GM12874 (cell line): ENCODE results near the gene HIC1.
A peak's percentile ranks its signal among the peaks of the same experiment; 100 is the strongest.

Source experiments
- CTCF ChIP-seq: IDR thresholded peaks from 2 replicates; pipeline ENCODE4 v1.5.1; 2011; ENCODE audit warnings: low read depth, mild to moderate bottlenecking, control low read depth, low read length, moderate library complexity; ENCODE audit not compliant: insufficient read depth

HIC1 gene

DNA sequence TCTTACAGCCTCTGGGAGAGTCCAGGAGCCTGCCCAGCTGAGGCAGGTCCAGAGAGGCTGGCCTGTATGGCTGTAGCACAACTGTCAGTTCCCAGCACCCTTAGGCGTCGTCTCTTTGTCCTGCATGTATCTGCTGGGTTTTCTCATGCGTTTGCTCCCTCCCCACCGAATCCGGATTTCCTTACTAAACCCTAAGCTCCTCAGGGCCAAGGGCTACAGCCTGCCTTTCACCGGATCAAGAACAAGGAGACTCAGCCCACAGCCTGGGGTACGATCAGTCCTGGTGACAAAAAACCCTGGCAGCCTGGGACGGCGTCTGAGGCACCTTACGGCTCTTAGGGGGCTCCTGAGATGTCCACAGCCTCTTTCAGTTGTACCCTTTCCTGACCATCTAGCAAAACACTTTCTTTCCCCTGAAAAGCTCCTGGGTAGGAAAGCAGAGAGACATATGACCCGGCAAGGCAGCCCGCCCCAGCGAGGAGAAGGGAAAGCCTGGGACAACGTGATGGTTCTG lies 12.2 kb downstream of the HIC1 start:
- TF ChIP-seq CTCF: no peak

DNA sequence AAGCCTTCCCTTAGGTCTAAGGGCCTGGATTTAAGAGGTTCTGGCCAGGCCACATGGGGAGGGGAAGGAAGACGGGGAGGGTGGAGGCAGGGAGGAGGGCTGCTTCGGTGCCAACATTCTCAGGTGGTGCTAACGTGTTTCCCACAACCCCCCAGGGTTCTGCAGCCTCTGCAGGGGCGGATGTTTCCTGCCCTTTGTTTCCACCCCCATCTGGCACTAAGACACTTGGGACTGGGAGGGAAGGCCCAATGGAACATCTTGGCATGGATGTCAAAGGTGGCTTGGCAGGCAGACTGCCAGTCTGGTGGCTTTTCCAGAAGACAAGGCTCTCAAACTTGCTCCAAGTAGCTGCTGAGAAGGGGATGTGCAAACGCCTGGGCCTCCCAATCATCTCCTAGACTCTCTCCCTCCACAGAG lies 12.7 kb downstream of the HIC1 start:
- no peak for TF ChIP-seq CTCF

DNA sequence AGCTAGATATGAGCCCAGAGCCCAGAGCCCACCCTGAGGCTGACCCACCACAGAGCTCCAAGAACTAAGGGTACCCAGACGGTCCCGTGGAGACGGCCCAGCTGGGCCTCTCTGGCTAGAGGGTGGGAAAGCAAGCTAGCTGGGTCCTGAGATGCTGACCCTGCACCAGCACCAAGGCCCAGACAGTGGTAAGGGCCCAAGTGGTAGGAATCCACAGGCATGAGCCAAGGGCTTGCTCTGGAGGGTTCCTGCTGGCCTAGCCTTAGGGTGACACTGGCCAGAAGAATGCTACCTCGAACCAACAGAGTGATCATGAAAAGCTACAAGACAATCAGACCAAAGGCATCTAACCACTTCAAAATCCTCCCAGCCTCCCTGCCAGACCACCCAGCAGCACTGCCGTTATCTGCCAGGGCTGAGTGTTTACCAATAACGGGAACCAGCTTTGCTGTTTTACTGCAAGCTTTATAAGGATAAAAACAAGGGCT lies 13.2 kb downstream of the HIC1 start:
- no peak for TF ChIP-seq CTCF

- TF ChIP-seq CTCF: no peak
Observed at GRCh38 chr17:2068519-2069051, 13.7 kb downstream of the HIC1 start.

DNA sequence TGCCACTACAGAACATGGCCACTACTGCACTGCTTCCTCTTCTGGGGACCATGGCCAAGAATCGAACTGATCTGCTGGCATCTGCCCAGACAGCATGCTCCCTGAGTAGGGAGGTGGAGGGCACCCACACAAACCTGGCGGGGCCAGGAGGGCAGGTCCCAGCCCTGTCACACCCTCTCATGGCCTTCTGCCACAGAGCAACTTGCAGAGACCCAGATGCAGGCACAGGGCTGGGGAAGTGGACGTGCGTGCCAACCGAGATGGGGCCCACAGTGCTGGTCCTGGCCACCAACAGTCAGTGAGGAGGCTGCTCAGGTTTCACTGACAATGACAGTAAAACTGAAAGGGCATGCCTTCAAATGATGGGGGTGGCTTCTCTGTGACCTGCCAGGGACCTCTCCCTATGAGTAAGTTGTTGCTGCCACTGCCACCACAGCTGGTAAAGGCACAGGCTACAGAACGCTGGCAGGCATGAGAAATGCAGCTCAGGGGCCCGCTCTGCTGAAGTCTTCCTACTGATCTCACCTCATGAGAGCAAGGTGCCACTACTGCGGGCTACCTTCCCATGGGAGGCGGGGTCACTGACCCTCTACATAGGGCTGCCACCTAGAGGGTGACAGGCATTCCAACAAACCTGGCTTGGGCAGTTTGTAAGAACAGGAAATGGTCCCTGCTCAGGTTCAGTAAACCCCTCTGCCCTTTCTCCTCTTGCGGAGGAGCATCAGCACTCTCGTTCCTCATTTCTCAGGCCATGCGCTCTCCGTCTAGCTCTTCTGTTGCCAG lies 15.5 kb downstream of the HIC1 start:
- peak; percentile 23; the same call in 1 of the 2 replicates for TF ChIP-seq CTCF

- TF ChIP-seq CTCF: no peak
Observed at GRCh38 chr17:2071024-2071385, 16.1 kb downstream of the HIC1 start.

DNA sequence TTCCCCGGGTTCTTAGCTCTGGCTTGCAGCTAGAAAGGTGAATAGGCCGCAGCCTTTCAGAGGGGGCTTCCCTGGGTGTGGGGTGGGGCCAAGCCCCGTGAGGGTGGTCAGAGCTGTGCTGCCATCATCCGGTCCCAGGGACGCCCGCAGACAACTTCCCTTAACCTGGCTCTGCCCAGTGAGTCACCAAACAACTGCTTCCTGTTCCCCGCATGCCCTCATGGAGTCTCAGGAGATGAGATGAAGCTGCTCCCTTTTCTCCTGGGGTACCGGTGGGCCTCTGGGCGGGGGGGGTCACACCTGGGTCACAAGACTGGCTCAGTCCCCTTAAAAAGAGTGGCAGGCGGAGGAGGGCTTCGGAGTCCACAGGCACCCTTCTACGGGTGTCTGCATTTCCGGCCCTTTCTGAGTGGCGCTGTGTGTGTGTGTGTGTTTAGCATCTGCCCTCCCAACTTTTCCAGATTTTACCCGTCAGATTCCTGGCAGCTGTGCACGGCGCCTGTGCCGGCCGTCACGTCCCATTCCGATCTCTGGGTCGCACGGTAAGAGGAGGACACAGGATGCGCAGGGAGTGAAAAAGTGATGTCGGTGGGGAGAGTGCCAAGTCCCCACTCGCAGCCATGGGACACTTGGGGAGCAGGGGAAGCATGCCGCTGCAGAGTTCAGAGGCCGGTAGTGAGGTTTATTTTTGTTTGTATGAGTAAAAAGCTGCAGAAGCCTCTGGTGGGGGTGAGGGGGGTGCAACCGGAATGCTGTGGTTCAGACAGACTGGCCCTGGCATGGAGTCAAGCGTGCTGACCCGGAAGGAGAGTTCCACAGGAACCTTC lies 16.8 kb downstream of the HIC1 start:
- TF ChIP-seq CTCF: no peak
